ENCODE data around the gene GPATCH2L.

GPATCH2L gene

GRCh38 chr14:76151398-76152332, at the start of gene GPATCH2L:
Gene GPATCH2L, plus strand, starts transcription at chr14:76151922. Its CDS starts 2,442 bp downstream, at chr14:76154364.
- DNase-seq (peak; percentile 99), ATAC-seq (peak; percentile 92)

GRCh38 chr14:76104802-76105355, 46.8 kb upstream of the GPATCH2L start:
- DNase-seq (no peak), ATAC-seq (no peak)

GRCh38 chr14:76106188-76106587, 45.5 kb upstream of the GPATCH2L start:
- DNase-seq (no peak), ATAC-seq (no peak)

GRCh38 chr14:76109087-76109880, 42.4 kb upstream of the GPATCH2L start:
- DNase-seq (no peak), ATAC-seq (no peak)

GRCh38 chr14:76112889-76113624, 38.7 kb upstream of the GPATCH2L start:
- ATAC-seq: no peak
- no peak for DNase-seq

- ATAC-seq (no peak), DNase-seq (no peak)
Observed at GRCh38 chr14:76113691-76114090, 38.0 kb upstream of the GPATCH2L start.

GRCh38 chr14:76115010-76115422, 36.7 kb upstream of the GPATCH2L start:
- no peak for DNase-seq
- ATAC-seq: no peak

- ATAC-seq (no peak), DNase-seq (no peak)
Observed at GRCh38 chr14:76117789-76118484, 33.8 kb upstream of the GPATCH2L start.

- no peak for ATAC-seq
- DNase-seq: no peak
Observed at GRCh38 chr14:76118594-76118993, 33.1 kb upstream of the GPATCH2L start.

- ATAC-seq (no peak), DNase-seq (no peak)
Observed at GRCh38 chr14:76121089-76121748, 30.5 kb upstream of the GPATCH2L start.

GRCh38 chr14:76123426-76124225, 28.1 kb upstream of the GPATCH2L start:
- ATAC-seq: no peak
- DNase-seq: no peak

GRCh38 chr14:76125511-76125910, 26.2 kb upstream of the GPATCH2L start:
- ATAC-seq (no peak), DNase-seq (no peak)

- no peak for DNase-seq
- no peak for ATAC-seq
Observed at GRCh38 chr14:76126076-76126475, 25.6 kb upstream of the GPATCH2L start.

GRCh38 chr14:76129851-76130576, 21.7 kb upstream of the GPATCH2L start:
- DNase-seq (no peak), ATAC-seq (peak; percentile 28)

- no peak for ATAC-seq
- no peak for DNase-seq
Observed at GRCh38 chr14:76131071-76131965, 20.4 kb upstream of the GPATCH2L start.

- no peak for ATAC-seq
- DNase-seq: no peak
Observed at GRCh38 chr14:76133103-76133502, 18.6 kb upstream of the GPATCH2L start.

- ATAC-seq (no peak), DNase-seq (no peak)
Observed at GRCh38 chr14:76134231-76134630, 17.5 kb upstream of the GPATCH2L start.

GRCh38 chr14:76135722-76136121, 16.0 kb upstream of the GPATCH2L start:
- ATAC-seq (no peak), DNase-seq (no peak)

Measured in stimulated activated naive CD8-positive, alpha-beta T cell treated with anti-CD3 and anti-CD28 coated beads, Interleukin-15, Interleukin-2, amounts not matched to agents 100 U/mL and 50 U/mL, for 24 hours (primary cell).